Measurements from ENCODE around the gene EIF5A2. TPM values are rescaled to one million over a fixed set of nuclear protein-coding genes. Genes with fewer than 3 reads are reported as not detected.

Gene EIF5A2
- total and polyA plus RNA-seq, 10 of the 15 experiments (the other 5 are each of a cell fraction or from before 2014, with no cell fraction given): 0.76 to 3.0 (median 2.2) TPM

DNA sequence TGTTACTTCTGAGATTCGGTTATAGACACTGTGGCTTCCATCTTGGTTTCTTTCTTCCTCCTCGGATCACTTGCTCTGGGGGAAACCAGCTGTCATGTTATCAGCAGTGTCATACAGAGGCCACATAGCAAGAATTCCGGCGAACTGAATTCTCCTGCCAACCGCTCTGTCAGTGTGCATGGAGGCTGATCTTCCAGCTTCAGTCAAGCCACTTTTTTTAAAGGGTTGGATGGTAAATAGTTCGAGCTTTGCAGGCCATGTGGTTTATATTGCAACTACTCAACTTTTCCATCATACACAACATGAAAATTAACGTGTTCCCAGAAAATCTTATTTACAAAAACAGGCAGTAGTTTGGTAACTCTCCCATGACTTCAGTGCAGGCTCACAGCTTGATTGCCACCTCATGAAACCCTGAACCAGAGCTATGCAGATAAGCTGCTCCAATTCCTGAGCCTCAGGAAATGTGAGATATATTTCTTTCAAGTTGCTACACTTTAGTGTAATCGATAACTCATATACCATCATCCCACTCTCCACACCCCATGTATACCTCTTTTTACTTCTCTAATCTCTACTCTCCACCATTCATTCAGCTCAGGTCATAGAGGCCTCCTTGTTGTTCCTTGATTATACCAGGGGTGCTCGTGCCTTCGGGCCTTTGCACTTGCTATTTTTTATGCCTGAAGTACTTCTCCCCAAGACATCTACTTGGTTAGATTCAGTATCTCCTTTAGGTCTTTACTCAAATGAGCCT, 45.6 kb downstream of the EIF5A2 start (continued):
- TF ChIP-seq ZBED1 (IDR thresholded peaks at IDR 0.05; ENCODE audit: borderline replicate concordance) (no peak), SMAD5 (IDR thresholded peaks at IDR 0.05; ENCODE audit: low read depth) (no peak), ZNF207 (IDR thresholded peaks at IDR 0.05; ENCODE audit: borderline replicate concordance) (no peak)

DNA sequence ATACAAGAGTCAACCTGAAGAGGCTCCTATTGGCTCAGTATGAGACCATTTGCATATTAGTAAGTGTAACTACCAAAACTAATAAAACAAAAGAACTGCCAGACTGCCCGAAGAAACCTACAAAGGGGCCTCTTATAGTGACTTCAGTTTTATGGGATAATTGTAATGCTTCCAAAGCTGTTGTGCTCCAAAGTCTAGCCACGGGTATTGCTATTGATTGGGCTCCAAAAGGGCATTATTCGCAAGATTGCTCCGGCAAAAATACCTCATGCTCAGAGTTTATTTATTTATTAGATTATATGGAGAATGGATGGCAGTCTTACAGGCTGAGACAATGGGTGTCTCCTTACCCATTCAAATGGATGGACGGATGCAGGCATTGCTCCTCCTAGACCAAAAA, 49.8 kb downstream of the EIF5A2 start:
- Histone ChIP-seq H3K9me3 (replicated peaks; ENCODE audit: control insufficient read depth, insufficient read depth, low read length) (no peaks in the 10 kb centered on the region), H2AFZ (ENCODE audit: control insufficient read depth, low read depth, low read length) (no peak overlapping the region), H3K4me2 (ENCODE audit: control insufficient read depth, insufficient read depth) (no peak overlapping the region), H4K20me1 (ENCODE audit: control insufficient read depth, insufficient read depth) (no peaks in the 10 kb centered on the region), H3K4me3 (no peak overlapping the region), H3K9ac (ENCODE audit: control insufficient read depth, insufficient read depth, low read length) (no peak overlapping the region), H3K27me3 (replicated peaks in 1 of 2; ENCODE audit: control insufficient read depth in 2 of 2, insufficient read depth in 2 of 2, low read length in 1 of 2) (peaks cover 0 to 1% of the 10 kb centered on the region in 2 experiments; a peak in 1 of 4 replicates), H3K36me3 (ENCODE audit: control insufficient read depth in 2 of 2, insufficient read depth in 2 of 2, low read length in 1 of 2) (no peaks in the 10 kb centered on the region), H3K79me2 (ENCODE audit: control insufficient read depth, insufficient read depth, low read length) (no peaks in the 10 kb centered on the region), H3K4me1 (ENCODE audit: control insufficient read depth, insufficient read depth, low read length) (no peaks in the 10 kb centered on the region), H3K27ac (ENCODE audit: control insufficient read depth, insufficient read depth) (no peak overlapping the region)
- CTCF ChIA-PET: no interaction called here
- TF ChIP-seq POLR2AphosphoS5 (IDR thresholded peaks at IDR 0.05; ENCODE audit: low read length) (no peak), CBX5 (IDR thresholded peaks at IDR 0.05; ENCODE audit: low read depth) (no peak), SIX5 (IDR thresholded peaks at IDR 0.05; ENCODE audit: low read depth, low read length, severe bottlenecking) (no peak), TAF1 (IDR thresholded peaks at IDR 0.05; ENCODE audit: borderline replicate concordance, low read depth, low read length) (no peak), NR2C1 (IDR thresholded peaks at IDR 0.05) (no peak), ZNF207 (IDR thresholded peaks at IDR 0.05; ENCODE audit: borderline replicate concordance) (no peak)
- no peak for ATAC-seq
- RAD21 ChIA-PET (ENCODE audit: unreplicated experiment): no interaction called here
- intact Hi-C loops (cut with micrococcal nuclease; ENCODE audit: unreplicated experiment): no loop called here
- 67% methylated on average over 5 of the region's 5 CpGs for WGBS (ENCODE audit: insufficient coverage, insufficient replicate concordance, low lambda C conversion rate, missing lambda C conversion rate)
- SMC1A ChIA-PET (ENCODE audit: uncharacterized antibody, unreplicated experiment): interaction anchor here (1.2 kb wide), 1 partner anchor 11 kb away, joined by 3 read pairs; the partner anchor contains the start of gene RPL22L1
- no peak for FAIRE-seq
- no peak for DNase-seq (ENCODE audit: low read depth, low spot score)
- in situ Hi-C loops (cut with MboI): no loop called here
- BruUV-seq (replicated peaks): no TSS peak
- POLR2A ChIA-PET: no interaction called here
